Colonic mucosa (tissue), 4 donors: Measurements from ENCODE around the gene EML1. TPM values are rescaled to one million over a fixed set of nuclear protein-coding genes. Genes with fewer than 3 reads are reported as not detected.

ENCODE experiments used
- DNase-seq: peaks from one replicate; pipeline ENCODE4 v3.0.0-alpha.2; 2020
- H3K27ac ChIP-seq: fragments of 200-600 bp; one replicate; pipeline ENCODE4 v1.8.0; 2021
- H3K27me3 ChIP-seq: fragments of 200-600 bp; one replicate; pipeline ENCODE4 v1.8.0; 2021
- H3K36me3 ChIP-seq: fragments of 200-600 bp; one replicate; pipeline ENCODE4 v1.8.0; 2021
- H3K4me1 ChIP-seq: fragments of 200-600 bp; one replicate; pipeline ENCODE4 v1.8.0; 2021; ENCODE audit warnings: mild to moderate bottlenecking
- H3K4me3 ChIP-seq: fragments of 200-600 bp; one replicate; pipeline ENCODE4 v1.8.0; 2021
- H3K9ac ChIP-seq, 2 donors: one replicate each; pipeline ENCODE4 v1.7.0; 2013; ENCODE audit warnings: control low read depth in 2 of 2, low read depth in 2 of 2, low read length in 2 of 2
- H3K9me3 ChIP-seq: fragments of 200-600 bp; one replicate; pipeline ENCODE4 v1.8.0; 2021
- intact Hi-C: fragments of 100-400 bp; cut with DNase I; formaldehyde crosslinking; loops from one replicate; pipeline ENCODE4 v1.14.1; 2022
- total RNA-seq, 2 donors: library from RNA; stranded (reverse); fragmentation: NEBNext Ultra II Directional in 1 of 2; extraction: Animal tissue kit (Norgen Biotek cat#: 25700) in 1 of 2; gene quantifications; one replicate each; pipeline ENCODE4 v1.2.1, GENCODE V29; 2021
- TF ChIP-seq, protein P1 (sequence below): fragments of 200-600 bp; IDR thresholded peaks from one replicate; pipeline ENCODE4 v1.8.0; 2022; ENCODE audit warnings: antibody characterized with exemption, mild to moderate bottlenecking
- donor health status: healthy.
- donor health status: DM: no; HTN: no; CAD: no.
- donor health status: DM: no; HTN: no; CAD: no.

EML1 gene
- total RNA-seq, 2 donors from 2014 or later = 3.6 to 14.2 TPM

DNA sequence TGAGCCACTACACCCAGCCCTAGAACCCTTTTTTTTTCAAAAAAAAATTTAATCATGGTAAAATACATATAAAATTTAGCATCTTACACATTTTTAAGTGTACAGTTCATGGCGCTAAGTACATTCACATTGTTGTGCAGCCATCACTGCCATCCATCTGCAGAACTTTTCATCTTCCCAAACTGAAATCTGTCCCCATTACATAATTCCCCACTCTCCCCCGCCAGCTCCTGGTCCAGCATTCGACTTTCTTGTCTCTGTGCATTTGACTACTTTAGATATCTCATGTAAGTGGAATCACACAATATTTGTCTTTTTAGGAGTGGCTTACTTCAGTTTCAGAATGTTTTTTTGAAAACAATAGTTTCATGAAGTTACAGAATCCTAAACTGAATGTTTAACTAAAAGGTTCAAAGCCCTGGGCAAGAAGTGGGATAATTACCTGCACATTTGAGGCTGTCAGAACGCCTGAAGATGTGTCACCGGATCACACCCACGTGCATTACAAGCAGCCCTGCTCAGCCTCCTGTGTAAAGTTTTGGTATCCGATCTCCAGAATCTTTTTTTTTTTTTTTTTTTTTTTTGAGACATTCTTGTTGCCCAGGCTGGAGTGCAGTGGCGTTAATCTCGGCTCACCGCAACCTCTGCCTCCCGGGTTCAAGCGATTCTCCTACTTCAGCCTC is 12.7 kb downstream of the EML1 start:
- intact Hi-C loops = no loop called here

DNA sequence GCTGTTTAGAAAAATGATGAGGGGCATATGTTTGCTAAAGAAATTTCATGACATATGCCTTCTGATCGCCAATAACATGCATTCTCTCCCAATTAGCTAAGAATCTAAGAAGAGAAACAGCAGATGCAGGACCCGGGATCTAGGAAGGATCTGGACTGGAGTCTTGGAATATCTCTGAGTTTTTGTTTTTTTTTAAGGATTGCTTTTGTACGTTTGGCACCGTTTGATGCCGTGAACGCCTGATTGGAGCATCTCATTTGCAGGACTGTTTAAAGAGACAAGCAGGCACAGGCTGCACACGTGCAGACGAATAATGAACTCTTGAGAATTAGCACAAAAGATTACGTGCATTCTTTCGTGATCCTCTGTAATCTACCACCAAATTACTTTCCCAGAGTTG is 13.6 kb downstream of the EML1 start:
- Histone ChIP-seq H3K36me3 (no peaks in the 10 kb centered on the region), H3K4me3 (no peak overlapping the region), H3K27ac (no peak overlapping the region), H3K9me3 (no peaks in the 10 kb centered on the region), H3K4me1 (no peaks in the 10 kb centered on the region), H3K27me3 (no peaks in the 10 kb centered on the region), H3K9ac (no peak overlapping the region)
- intact Hi-C loops = no loop called here
- DNase-seq = no peak
- TF ChIP-seq, protein P1, sequence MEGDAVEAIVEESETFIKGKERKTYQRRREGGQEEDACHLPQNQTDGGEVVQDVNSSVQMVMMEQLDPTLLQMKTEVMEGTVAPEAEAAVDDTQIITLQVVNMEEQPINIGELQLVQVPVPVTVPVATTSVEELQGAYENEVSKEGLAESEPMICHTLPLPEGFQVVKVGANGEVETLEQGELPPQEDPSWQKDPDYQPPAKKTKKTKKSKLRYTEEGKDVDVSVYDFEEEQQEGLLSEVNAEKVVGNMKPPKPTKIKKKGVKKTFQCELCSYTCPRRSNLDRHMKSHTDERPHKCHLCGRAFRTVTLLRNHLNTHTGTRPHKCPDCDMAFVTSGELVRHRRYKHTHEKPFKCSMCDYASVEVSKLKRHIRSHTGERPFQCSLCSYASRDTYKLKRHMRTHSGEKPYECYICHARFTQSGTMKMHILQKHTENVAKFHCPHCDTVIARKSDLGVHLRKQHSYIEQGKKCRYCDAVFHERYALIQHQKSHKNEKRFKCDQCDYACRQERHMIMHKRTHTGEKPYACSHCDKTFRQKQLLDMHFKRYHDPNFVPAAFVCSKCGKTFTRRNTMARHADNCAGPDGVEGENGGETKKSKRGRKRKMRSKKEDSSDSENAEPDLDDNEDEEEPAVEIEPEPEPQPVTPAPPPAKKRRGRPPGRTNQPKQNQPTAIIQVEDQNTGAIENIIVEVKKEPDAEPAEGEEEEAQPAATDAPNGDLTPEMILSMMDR = no peak

More for the DNA sequence above, 12.7 kb downstream of the EML1 start:
- Histone ChIP-seq H3K36me3 (no peaks in the 10 kb centered on the region), H3K27ac (no peak overlapping the region), H3K4me3 (no peak overlapping the region), H3K4me1 (no peaks in the 10 kb centered on the region), H3K27me3 (no peaks in the 10 kb centered on the region), H3K9ac (no peak overlapping the region), H3K9me3 (no peaks in the 10 kb centered on the region)
- TF ChIP-seq, protein P1 = no peak
- DNase-seq = no peak

DNA sequence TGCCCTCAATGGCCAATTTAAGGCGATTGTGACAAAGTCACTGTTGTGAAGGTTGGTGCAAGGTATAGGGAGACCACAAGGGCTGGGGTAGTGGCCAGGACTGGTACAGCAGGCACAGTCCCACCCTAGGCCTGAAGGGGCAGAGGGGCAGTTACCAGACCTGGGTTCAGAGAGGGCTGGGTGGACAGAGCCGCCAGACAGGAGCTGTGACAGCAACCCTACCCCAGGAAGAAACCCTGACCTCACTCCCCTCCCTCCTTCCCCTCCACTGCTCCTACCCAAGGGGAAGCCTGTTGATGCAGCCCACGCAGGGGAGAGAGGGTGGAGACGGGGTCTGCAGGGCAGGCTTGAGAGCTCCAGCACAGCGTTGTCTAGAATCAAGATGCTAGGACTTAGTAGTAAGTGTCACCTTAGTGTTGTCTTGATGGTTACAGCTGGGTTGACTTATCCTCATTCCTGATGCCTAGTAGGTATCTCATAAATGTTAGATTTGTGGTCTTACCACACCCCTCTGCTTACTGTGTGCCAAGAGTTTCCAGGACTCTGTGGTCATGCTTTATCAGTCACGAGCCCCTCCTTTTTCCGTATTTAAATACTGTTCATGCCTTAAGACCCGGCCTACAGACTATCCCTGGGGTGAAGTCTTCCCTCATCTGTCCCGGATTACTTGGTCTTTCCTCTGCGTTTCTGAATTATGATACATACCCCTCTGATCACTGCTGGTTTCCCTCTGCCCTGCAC is 14.4 kb downstream of the EML1 start:
- no peaks in the 10 kb centered on the region for H3K36me3 ChIP-seq
- no peak overlapping the region for H3K27ac ChIP-seq
- intact Hi-C loops = no loop called here
- TF ChIP-seq, protein P1 = no peak
- no peaks in the 10 kb centered on the region for H3K9me3 ChIP-seq
- no peaks in the 10 kb centered on the region for H3K27me3 ChIP-seq
- no peak overlapping the region for H3K4me3 ChIP-seq
- H3K4me1 ChIP-seq = no peaks in the 10 kb centered on the region
- no peak for DNase-seq
- H3K9ac ChIP-seq = no peak overlapping the region

DNA sequence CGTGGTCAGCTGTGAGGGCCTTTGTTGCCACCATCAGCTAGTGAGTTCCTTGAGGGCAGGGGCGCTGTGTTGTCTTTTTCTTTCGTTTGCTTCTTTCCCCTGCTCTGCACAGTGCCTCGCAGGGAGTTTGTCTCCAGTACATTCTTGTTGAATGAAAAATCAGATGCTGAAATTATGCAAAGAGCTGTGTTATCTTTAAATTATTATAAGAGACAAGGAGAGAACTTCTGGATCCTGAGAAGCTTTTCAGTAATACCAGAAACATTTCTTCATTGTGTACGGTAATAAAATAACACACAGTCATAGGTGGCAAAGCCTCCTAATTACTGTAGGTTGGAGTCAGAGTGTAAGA is 14.9 kb downstream of the EML1 start:
- no peak for DNase-seq
- Histone ChIP-seq H3K4me1 (no peaks in the 10 kb centered on the region), H3K36me3 (no peaks in the 10 kb centered on the region), H3K27me3 (no peaks in the 10 kb centered on the region), H3K9ac (no peak overlapping the region), H3K9me3 (no peaks in the 10 kb centered on the region), H3K27ac (no peak overlapping the region), H3K4me3 (no peak overlapping the region)
- TF ChIP-seq, protein P1 = no peak
- intact Hi-C loops = no loop called here

DNA sequence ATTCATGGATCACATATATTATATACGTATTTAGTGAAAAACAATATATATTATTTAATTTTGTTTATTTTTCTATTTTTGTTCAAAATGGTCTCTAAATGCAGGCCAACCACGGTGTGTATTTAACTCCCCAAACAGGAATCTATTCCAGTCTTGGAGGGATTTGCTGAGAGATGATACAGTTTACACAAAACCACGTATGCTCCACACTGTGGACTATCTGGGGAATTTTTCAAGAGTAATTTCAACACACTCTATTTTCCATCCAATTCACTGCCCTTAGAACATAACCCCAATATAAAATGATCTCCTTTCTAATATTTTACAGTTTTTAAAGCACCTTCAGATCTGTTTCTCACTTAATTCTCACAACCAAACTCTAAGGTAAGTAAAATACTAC is 15.3 kb downstream of the EML1 start:
- Histone ChIP-seq H3K4me1 (no peaks in the 10 kb centered on the region), H3K4me3 (no peak overlapping the region), H3K36me3 (no peaks in the 10 kb centered on the region), H3K9ac (no peak overlapping the region), H3K27ac (no peak overlapping the region), H3K27me3 (no peaks in the 10 kb centered on the region), H3K9me3 (no peaks in the 10 kb centered on the region)
- TF ChIP-seq, protein P1 = no peak
- intact Hi-C loops = no loop called here
- DNase-seq = no peak
